Keratinocyte (primary cell): ENCODE results near the gene CACNA1C. TPM values are rescaled to one million over a fixed set of nuclear protein-coding genes. Genes with fewer than 3 reads are reported as not detected.

Experiments used
- DNase-seq: peaks from one replicate; pipeline ENCODE4 v3.0.0-alpha.2; 2011; ENCODE audit warnings: low read depth, missing footprints, low spot score
- FAIRE-seq: peaks from 2 replicates; lab custom pipeline; 2011; peaks lifted over from hg19 to GRCh38; lab: Jason Lieb, UNC
- H2AFZ ChIP-seq: 2 replicates; pipeline ENCODE4 v1.6.0; 2012; ENCODE audit warnings: low read length, control low read depth, inconsistent platforms; ENCODE audit not compliant: control insufficient read depth
- H3K27ac ChIP-seq: 2 replicates; pipeline ENCODE4 v1.5.1; 2011; ENCODE audit warnings: low read length; ENCODE audit not compliant: control insufficient read depth, insufficient read depth
- H3K27me3 ChIP-seq: 3 replicates; pipeline ENCODE4 v1.6.0; 2011; ENCODE audit warnings: low read length; ENCODE audit not compliant: control insufficient read depth, insufficient read depth; ENCODE audit errors: extremely low read depth
- H3K36me3 ChIP-seq, 2 experiments: 2 replicates in 1 of 2; 3 replicates in 1 of 2; pipeline ENCODE4 v1.5.1; 2011; ENCODE audit warnings: low read length in 2 of 2, mild to moderate bottlenecking in 1 of 2; ENCODE audit not compliant: control insufficient read depth in 2 of 2, insufficient read depth in 2 of 2; ENCODE audit errors: extremely low read depth in 1 of 2
- H3K4me1 ChIP-seq: 3 replicates; pipeline ENCODE4 v1.5.1; 2011; ENCODE audit warnings: low read length; ENCODE audit not compliant: control insufficient read depth, insufficient read depth; ENCODE audit errors: extremely low read depth
- H3K4me2 ChIP-seq: 3 replicates; pipeline ENCODE4 v1.6.0; 2011; ENCODE audit warnings: low read depth, low read length; ENCODE audit not compliant: control insufficient read depth, insufficient read depth; ENCODE audit errors: extremely low read depth
- H3K4me3 ChIP-seq, 3 experiments: fragments of 200-600 bp in 1 of 3; sonication (generic) in 1 of 3; 2 replicates in 2 of 3; 3 replicates in 1 of 3; pipeline ENCODE4 v1.5.1; 2011 to 2016; ENCODE audit warnings: low read length in 3 of 3, mild to moderate bottlenecking in 3 of 3, control low read depth in 2 of 3, inconsistent platforms in 1 of 3, low read depth in 1 of 3, mixed read lengths in 1 of 3, mixed run types in 1 of 3, moderate library complexity in 1 of 3; ENCODE audit not compliant: control insufficient read depth in 2 of 3, insufficient read depth in 2 of 3; ENCODE audit errors: extremely low read depth in 1 of 3
- H3K79me2 ChIP-seq: 2 replicates; pipeline ENCODE4 v1.6.0; 2012; ENCODE audit warnings: low read length; ENCODE audit not compliant: control insufficient read depth, insufficient read depth
- H3K9ac ChIP-seq: 3 replicates; pipeline ENCODE4 v1.6.0; 2011; ENCODE audit warnings: low read length; ENCODE audit not compliant: control insufficient read depth, insufficient read depth; ENCODE audit errors: extremely low read depth
- H3K9me1 ChIP-seq: 3 replicates; pipeline ENCODE4 v1.6.0; 2011; ENCODE audit warnings: low read length; ENCODE audit not compliant: control insufficient read depth, insufficient read depth; ENCODE audit errors: extremely low read depth
- H3K9me3 ChIP-seq: 2 replicates; pipeline ENCODE4 v1.5.1; 2012; ENCODE audit warnings: low read depth, low read length; ENCODE audit not compliant: control insufficient read depth
- H4K20me1 ChIP-seq: 3 replicates; pipeline ENCODE4 v1.6.0; 2011; ENCODE audit warnings: low read length; ENCODE audit not compliant: control insufficient read depth, insufficient read depth; ENCODE audit errors: extremely low read depth
- EZH2 ChIP-seq: IDR thresholded peaks from one replicate; pipeline ENCODE4 v1.6.1; 2012; ENCODE audit warnings: inconsistent platforms, mild to moderate bottlenecking, low read length, moderate library complexity
- dilution Hi-C: fragments of 300-500 bp; cut with MboI; formaldehyde crosslinking; loops from one replicate; pipeline ENCODE4 v1.7.0; 2020; ENCODE audit warnings: low sequenced_read_pairs; ENCODE audit not compliant: extremely low pct_ligation_motif_present
- polyA plus RNA-seq, 5 experiments: library from polyadenylated mRNA; depleted of rRNA in 3 of 5; stranded (reverse) in 3 of 5; stranded (forward) in 1 of 5; unstranded in 1 of 5; fragments of >200 nt; gene quantifications; 1 replicate in 1 of 5; 2 replicates in 3 of 5; 3 replicates in 1 of 5; pipeline versions ENCODE4 v1.2.1 to v1.2.3, GENCODE V29; 2011 to 2012; ENCODE audit warnings: missing spikeins in 2 of 5, low read depth in 1 of 5, low replicate concordance in 1 of 5
- TF ChIP-seq, protein P1 (sequence below), 3 experiments: IDR thresholded peaks in 1 of 3; conservative IDR thresholded peaks in 1 of 3; optimal IDR thresholded peaks in 1 of 3; 2 replicates in 2 of 3; 3 replicates in 1 of 3; pipeline versions ENCODE3 to v1.5.1; 2011; ENCODE audit warnings: low read length in 3 of 3, mild to moderate bottlenecking in 3 of 3, moderate library complexity in 2 of 3, control low read depth in 1 of 3, inconsistent platforms in 1 of 3; ENCODE audit not compliant: insufficient read depth in 2 of 3; ENCODE audit errors: extremely low read depth in 1 of 3

CACNA1C gene
- polyA plus RNA-seq, 1 donor (not counting 4 experiments of a cell fraction or from before 2014, with no cell fraction given), result not detected

DNA sequence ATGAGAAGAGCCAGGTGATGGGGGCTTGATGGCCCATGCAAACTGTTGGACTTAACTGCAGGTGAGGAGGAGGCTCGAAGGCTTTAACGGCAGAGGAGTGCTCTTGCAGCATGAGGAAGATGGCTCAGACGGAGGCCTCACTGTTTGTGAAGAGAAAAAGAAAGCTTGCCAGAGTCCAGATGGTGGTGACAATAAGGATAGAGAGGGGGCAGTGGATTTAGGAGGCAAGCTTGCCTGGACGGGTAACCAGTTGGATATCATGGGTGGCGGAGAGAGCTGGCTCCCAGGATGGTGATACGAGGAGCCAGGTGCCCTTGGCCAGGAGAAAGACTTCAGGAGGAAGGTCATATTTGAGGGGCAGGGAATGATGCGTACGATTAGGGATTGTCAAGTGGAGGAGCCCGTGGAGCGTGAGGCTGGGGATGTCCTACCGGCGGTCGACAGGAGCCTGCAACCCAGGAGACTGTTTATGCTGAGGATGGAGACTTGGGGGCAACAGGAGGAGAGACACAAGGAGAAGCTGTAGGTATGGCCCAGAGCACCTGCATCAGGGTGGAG is 71.8 kb downstream of the CACNA1C start:
- TF ChIP-seq EZH2, result no peak
- TF ChIP-seq, protein P1, sequence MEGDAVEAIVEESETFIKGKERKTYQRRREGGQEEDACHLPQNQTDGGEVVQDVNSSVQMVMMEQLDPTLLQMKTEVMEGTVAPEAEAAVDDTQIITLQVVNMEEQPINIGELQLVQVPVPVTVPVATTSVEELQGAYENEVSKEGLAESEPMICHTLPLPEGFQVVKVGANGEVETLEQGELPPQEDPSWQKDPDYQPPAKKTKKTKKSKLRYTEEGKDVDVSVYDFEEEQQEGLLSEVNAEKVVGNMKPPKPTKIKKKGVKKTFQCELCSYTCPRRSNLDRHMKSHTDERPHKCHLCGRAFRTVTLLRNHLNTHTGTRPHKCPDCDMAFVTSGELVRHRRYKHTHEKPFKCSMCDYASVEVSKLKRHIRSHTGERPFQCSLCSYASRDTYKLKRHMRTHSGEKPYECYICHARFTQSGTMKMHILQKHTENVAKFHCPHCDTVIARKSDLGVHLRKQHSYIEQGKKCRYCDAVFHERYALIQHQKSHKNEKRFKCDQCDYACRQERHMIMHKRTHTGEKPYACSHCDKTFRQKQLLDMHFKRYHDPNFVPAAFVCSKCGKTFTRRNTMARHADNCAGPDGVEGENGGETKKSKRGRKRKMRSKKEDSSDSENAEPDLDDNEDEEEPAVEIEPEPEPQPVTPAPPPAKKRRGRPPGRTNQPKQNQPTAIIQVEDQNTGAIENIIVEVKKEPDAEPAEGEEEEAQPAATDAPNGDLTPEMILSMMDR (optimal IDR thresholded peaks at IDR 0.05 in 1 of 3, IDR thresholded peaks at IDR 0.05 in 1 of 3, conservative IDR thresholded peaks at IDR 0.05 in 1 of 3; ENCODE audit: extremely low read depth in 1 of 3, insufficient read depth in 2 of 3, low read length in 3 of 3), result no peak
- Histone ChIP-seq H3K4me3 (no peak overlapping the region), H3K4me1 (peaks cover 10% of the 10 kb centered on the region), H3K9me3 (no peaks in the 10 kb centered on the region), H3K9me1 (no peaks in the 10 kb centered on the region), H3K27me3 (peaks cover 4% of the 10 kb centered on the region), H2AFZ (no peak overlapping the region), H3K9ac (no peak overlapping the region), H4K20me1 (no peaks in the 10 kb centered on the region), H3K36me3 (no peaks in the 10 kb centered on the region), H3K79me2 (no peaks in the 10 kb centered on the region), H3K27ac (no peak overlapping the region), H3K4me2 (no peak overlapping the region)
- FAIRE-seq, result no peak
- no peak for DNase-seq
- dilution Hi-C loops, result no loop called here

DNA sequence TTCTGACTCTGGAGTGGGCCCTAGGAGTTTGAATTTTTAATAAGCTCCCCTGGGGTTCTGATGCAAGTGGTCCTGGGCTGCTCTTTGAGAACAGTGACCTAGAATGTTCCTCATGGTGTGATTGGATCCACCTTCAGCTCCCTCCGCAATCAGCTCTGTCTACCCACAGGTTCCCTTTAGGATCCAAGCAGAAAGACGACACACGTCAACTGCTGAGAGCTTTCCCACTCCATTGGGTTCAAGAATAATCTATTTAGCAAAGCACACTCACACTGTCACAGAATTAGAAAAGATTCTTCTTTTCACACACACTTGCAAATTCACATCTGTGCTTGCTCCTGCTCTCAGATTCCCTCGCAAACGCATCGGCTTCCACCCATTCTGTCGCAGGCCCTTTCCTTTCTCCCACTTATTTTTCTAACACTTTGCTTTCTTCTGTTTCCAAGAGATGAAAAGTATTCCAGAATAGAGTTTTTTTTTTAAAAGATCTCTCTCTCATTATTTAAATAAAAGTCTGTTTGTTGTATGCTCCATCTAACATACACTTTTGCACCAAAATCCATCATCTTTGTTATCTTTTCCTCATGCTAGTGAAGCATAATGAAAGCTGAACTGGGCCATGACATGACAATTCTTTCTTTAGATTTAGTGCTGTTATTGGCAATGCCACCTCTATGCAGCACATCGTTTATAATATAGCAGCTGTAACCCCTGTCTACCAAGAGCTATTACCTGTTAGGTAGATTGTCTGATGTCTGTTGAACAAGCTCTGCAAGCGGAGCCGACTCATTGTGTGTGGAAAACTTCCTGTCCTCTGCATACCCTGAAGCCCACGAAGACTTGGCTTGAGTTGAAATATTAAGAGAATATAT is 73.1 kb downstream of the CACNA1C start:
- dilution Hi-C loops, result no loop called here
- H3K27ac ChIP-seq, result no peak overlapping the region
- no peak overlapping the region for H3K9ac ChIP-seq
- no peak for TF ChIP-seq EZH2
- no peaks in the 10 kb centered on the region for H4K20me1 ChIP-seq
- peaks cover 4% of the 10 kb centered on the region for H3K27me3 ChIP-seq
- no peak overlapping the region for H2AFZ ChIP-seq
- no peak for FAIRE-seq
- no peaks in the 10 kb centered on the region for H3K36me3 ChIP-seq
- H3K4me3 ChIP-seq, result no peak overlapping the region
- H3K4me1 ChIP-seq, result peaks cover 15% of the 10 kb centered on the region
- H3K4me2 ChIP-seq, result no peak overlapping the region
- DNase-seq, result no peak
- no peaks in the 10 kb centered on the region for H3K79me2 ChIP-seq
- H3K9me1 ChIP-seq, result no peaks in the 10 kb centered on the region
- H3K9me3 ChIP-seq, result no peaks in the 10 kb centered on the region
